HEK293T (cell line): ENCODE data around the gene ZNF615.

Source experiments
- FOXK2 ChIP-seq: fragments of 450-650 bp; IDR thresholded peaks from 2 replicates; pipeline ENCODE4 v1.6.1; 2016; ENCODE audit warnings: mild to moderate bottlenecking
- HDGF ChIP-seq: fragments of 450-650 bp; IDR thresholded peaks from 2 replicates; pipeline ENCODE4 v1.6.1; 2017; ENCODE audit warnings: antibody characterized with exemption, borderline replicate concordance
- L3MBTL2 ChIP-seq: fragments of 450-650 bp; conservative IDR thresholded peaks from 2 replicates; pipeline ENCODE4 v1.6.1; 2016; ENCODE audit warnings: mild to moderate bottlenecking
- LEF1 ChIP-seq: fragments of 450-650 bp; IDR thresholded peaks from 2 replicates; pipeline ENCODE4 v1.6.1; 2017; ENCODE audit warnings: mild to moderate bottlenecking, borderline replicate concordance
- TARDBP ChIP-seq: fragments of 450-650 bp; IDR thresholded peaks from 2 replicates; pipeline ENCODE4 v1.6.1; 2016

GRCh38 chr19:51965583-51965982 is 42.4 kb downstream of the ZNF615 start:
- no peak for TF ChIP-seq TARDBP
- no peak for TF ChIP-seq HDGF
- no peak for TF ChIP-seq LEF1
- TF ChIP-seq FOXK2 = no peak
- TF ChIP-seq L3MBTL2 = no peak
